RPMI8226 (cell line): ENCODE results near the gene BCAP29.
"Not testable (repeated sequence)": the region's sequence is repeated elsewhere in the genome, so short reads cannot be mapped to it uniquely, and the experiment has no call there.

Experiments
- DNase-seq: peaks from one replicate; pipeline ENCODE4 v3.0.0-alpha.2; 2015

BCAP29 gene

DNA sequence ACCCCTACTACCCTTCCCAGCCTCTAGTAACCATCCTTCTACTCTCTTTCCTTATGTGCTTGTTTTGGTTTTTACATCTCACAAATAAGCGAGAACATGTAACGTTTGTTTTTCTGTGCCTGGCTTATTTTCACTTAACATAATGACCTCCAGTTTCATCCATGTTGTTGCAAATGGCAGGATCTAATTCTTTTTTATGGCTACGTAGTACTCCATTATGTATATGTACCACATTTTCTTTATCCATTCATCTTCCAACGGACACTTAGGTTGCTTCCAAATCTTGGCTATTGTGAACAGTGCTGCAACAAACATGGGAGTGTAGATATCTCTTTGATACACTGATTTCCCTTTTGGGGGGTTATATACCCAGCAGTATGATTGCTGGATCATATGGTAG is 47.0 kb downstream of the BCAP29 start:
- DNase-seq, result no peak

DNA sequence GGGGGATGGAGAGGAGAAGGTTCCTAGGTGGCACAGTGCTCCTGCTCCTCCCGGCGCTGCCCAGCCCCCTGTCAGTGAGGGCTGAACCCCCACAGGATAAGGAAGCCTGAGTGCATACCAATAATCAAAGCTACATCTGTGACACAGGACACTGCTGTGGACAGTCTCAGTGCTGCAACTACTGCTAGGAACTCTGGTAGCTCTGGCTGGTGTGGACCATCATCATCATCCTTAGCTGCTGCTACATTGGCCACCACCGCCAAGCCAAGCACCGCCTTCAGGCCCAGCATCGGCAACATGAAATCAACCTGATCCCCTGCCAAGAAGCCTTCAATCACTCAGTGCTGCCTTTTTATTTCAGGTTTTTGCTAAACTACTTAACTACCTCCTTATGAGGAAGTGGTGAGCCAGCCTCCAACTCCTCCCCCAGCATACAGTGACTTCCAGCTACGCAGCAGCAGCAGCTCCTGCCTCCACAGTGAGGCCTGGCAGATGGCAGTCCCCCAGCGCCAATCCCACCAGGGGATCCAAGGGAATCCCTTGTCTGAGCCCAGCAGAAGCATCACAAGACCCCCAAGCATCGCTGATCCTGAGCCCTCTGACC is 48.5 kb downstream of the BCAP29 start:
- no peak for DNase-seq

- no peak for DNase-seq
Measured at GRCh38 chr7:107630342-107630741, 50.3 kb downstream of the BCAP29 start.

- DNase-seq, result no peak
Measured at GRCh38 chr7:107631588-107632491, 51.8 kb downstream of the BCAP29 start.

DNA sequence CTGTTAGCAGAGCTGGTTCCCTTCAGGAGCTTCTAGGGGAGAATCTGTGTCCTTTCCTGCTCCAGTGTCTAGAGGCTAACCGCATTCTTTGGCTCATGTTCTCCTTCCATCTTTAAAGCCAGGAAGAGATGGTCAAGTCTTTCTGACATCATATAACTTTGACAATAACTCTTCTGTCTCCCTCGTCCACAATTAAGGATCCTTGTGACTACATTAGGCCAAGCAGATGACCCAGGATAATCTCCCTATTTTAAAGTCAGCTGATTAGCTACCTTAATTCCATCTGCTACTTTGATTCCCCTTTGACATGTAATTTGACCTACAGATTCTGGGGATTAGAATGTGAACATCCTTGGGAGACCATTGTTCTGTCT is 52.4 kb downstream of the BCAP29 start:
- DNase-seq, result no peak

DNA sequence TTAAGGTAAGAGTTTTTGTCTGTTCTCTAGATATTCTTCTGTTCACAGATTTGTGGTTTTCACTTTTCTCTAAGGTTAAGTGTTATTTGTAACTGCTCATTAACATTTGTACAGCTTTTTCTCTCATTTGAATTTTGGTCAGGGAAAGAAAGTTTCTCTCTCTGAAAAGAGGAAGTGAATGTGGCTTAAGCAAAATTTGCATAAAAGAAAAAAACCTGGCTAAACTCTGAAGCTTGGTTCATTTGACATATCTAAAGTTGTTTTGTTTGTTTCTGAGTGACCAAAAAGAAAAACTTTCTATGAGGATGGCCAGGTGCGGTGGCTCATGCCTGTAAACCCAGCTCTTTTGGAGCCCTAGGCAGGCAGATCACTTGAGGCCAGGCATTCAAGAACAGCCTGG is 58.5 kb downstream of the BCAP29 start:
- peak; percentile 50 for DNase-seq

DNA sequence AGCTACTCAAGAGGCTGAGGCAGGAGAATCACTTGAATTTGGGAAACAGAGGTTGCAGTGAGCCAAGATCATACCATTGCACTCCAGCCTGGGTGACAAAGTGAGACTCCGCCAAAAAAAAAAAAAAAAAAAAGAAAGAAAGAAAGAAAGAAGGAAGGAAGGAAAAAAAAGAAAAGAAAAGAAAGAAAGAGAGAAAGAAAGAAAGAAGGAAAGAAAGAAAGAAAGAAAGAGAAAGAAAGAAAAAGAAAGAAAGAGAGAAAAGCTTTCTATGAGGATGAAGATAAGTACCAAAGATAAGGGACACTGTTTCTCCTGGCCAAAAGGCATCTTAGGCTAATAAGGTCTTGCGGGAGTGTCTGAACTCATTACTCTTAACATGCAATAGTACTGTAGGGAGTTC is 59.0 kb downstream of the BCAP29 start:
- not testable (repeated sequence) for DNase-seq

DNA sequence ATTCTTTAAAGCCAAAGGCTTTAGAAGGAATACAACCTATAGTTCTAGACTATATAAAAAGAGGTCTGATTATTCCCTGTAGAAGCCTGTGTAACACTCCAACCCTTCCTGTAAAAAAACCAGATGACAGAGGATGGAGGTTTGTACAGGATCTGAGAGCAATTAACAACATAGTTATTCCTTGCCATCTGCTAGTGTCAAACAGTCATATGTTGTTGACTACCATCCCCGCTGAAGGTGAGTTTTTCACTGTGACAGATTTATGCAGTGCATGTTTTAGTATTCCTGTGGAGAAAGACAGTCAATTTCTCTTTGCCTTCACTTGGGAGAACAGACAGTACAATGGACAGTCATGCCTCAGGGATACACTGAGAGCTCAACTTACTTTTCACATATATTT is 61.6 kb downstream of the BCAP29 start:
- DNase-seq, result no peak

- DNase-seq, result no peak
Measured at GRCh38 chr7:107642501-107642900, 62.5 kb downstream of the BCAP29 start.

GRCh38 chr7:107643407-107643806 is 63.4 kb downstream of the BCAP29 start:
- no peak for DNase-seq

DNA sequence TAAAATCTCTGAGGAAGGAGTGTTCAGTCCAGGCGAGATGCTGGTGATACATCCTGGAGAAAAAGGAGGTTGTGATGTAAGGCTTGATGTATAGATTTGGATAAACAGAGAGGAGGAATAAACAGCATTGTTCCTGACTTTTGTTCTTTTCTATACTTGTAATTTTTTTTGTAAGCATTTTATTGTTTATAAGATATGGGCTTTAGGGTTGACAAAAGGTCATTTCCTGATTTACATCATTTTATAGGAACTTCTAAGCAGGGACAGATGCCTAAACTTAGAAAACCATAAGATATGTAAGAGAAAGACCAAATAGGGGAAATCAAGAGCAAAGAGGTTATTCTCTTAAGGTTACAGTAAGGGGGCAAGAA is 63.9 kb downstream of the BCAP29 start:
- DNase-seq, result no peak

DNA sequence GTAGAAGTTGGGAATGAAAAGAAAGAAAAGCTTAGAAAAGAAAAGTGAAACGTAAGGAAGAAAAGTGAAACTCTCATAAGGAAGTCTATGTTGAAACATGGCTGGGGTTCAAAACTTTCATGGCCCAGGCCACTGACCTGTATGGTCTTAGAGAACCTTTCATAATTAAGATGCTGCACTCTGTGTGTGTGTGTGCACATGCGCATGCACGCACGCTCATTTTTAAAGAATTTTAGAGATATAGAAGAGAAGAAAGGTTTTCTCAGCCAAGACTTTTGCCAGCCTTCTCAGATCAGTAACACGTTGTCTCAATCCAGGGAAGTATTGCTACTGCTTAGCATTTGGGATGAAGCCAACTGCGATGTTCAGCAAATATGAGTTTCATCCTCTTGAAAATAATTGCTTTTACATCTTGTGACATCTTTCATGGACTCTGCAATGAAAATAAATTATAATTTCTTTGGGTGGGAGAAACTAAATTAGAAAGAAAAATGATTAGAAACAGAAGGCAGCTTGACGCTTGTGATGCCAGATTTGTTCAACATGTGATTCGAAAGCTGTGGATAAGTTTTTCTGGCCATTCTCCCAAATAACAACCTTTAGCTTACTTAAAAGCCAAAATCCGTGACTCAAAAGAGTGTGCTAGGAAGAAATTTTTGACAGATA is 64.4 kb downstream of the BCAP29 start:
- DNase-seq, result no peak

DNA sequence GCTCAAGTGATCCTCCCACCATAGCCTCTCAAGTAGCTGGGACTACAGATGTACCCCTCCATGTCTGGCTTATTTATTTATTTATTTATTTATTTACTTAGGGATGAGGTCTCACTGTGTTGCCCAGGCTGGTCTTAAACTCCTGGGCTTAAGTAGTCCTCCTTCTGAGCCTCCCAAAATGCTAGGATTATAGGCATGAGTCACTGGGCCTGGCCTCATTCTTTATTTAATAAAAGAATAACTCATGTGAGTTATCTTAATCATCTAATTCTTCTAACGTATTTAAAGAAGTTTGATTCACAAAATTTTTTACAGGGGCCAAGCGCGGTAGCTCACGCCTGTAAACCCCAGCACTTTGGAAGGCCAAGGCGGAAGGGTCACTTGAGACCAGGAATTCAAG is 72.6 kb downstream of the BCAP29 start:
- DNase-seq, result no peak

GRCh38 chr7:107658467-107658866 is 78.4 kb downstream of the BCAP29 start:
- no peak for DNase-seq

- DNase-seq, result no peak
Measured at GRCh38 chr7:107659666-107660065, 79.6 kb downstream of the BCAP29 start.

- DNase-seq, result peak; percentile 26
Measured at GRCh38 chr7:107660381-107661080, 80.5 kb downstream of the BCAP29 start, which contains the start of gene SLC26A4. SLC26A4 (plus strand) TSS chr7:107660828; CDS start chr7:107661642, 814 bp downstream.

DNA sequence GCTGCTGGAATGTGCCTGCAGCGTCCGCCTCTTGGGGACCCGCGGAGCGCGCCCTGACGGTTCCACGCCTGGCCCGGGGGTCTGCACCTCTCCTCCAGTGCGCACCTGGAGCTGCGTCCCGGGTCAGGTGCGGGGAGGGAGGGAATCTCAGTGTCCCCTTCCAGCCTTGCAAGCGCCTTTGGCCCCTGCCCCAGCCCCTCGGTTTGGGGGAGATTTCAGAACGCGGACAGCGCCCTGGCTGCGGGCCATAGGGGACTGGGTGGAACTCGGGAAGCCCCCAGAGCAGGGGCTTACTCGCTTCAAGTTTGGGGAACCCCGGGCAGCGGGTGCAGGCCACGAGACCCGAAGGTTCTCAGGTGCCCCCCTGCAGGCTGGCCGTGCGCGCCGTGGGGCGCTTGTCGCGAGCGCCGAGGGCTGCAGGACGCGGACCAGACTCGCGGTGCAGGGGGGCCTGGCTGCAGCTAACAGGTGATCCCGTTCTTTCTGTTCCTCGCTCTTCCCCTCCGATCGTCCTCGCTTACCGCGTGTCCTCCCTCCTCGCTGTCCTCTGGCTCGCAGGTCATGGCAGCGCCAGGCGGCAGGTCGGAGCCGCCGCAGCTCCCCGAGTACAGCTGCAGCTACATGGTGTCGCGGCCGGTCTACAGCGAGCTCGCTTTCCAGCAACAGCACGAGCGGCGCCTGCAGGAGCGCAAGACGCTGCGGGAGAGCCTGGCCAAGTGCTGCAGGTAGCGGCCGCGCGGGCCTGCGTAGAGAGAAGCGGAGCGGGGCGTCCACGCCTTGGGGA is 81.2 kb downstream of the BCAP29 start:
- peak; percentile 28 for DNase-seq

GRCh38 chr7:107661865-107662379 is 81.9 kb downstream of the BCAP29 start:
- DNase-seq, result no peak

DNA sequence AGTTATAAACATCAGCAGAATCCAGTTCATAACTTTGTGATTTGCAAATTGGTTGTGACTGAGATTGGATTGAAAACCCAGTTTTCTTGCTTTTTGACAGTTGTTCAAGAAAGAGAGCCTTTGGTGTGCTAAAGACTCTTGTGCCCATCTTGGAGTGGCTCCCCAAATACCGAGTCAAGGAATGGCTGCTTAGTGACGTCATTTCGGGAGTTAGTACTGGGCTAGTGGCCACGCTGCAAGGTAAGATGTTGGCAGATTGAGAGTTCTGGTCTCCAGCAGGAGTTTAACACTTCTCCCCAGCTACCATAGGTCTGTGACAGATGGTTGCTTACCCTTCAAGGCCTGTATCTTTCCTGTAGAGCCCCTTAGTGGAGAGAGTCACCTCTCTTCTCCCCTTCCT is 83.2 kb downstream of the BCAP29 start:
- DNase-seq, result no peak

DNA sequence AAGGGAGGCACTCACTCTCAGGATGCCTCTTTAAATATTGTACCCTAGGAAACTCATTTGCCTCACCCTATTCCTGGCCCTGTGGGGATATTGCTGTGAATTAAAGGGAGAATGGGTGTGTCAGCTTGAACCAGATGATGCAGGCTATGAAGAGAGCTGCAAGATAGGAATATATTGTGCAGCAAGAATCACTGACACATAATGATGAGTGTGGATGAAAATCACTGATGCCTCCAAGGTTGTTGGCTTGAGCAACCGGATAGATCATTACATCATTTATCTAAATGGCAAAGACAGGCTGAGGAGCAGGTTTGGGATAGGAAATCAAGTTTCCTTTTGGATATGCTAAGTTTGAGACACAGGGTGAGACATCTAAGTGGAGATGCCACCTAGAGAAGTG is 86.7 kb downstream of the BCAP29 start:
- DNase-seq, result no peak

- DNase-seq, result no peak
Measured at GRCh38 chr7:107667341-107667740, 87.3 kb downstream of the BCAP29 start.

DNA sequence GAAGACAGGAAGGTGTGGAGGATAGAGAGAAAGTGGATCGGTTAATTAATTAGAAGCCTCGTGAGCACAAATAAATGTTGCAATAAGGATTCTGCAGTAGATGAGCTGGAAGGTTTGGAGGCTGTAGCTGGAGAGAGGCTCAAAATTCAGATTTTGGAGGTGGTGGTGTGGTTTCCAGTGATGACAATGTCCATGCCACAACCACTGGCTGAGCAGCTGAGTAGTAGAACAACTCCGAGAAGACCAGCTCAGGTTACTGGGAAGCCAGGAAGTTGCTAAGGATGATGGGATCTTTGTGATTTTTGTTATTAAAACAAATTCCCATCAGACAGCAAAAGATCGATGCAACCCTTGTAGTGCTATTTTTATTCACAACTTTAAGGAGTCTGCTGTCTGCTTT is 88.2 kb downstream of the BCAP29 start:
- DNase-seq, result no peak
